Brain microvascular endothelial cell (primary cell): Measurements from ENCODE around the gene GNB2.

Experiments used
- DNase-seq: peaks from one replicate; pipeline ENCODE4 v3.0.0-alpha.2; 2020
- H3K27ac ChIP-seq: fragments of 250-450 bp; sonication (Bioruptor Pico); 2 replicates; pipeline ENCODE4 v1.5.1; 2020; ENCODE audit warnings: mild to moderate bottlenecking, moderate library complexity
- H3K27me3 ChIP-seq: fragments of 250-450 bp; sonication (Bioruptor Pico); replicated peaks from 2 replicates; pipeline ENCODE4 v1.5.1; 2020; ENCODE audit warnings: mild to moderate bottlenecking
- H3K36me3 ChIP-seq: fragments of 250-450 bp; sonication (Bioruptor Pico); replicated peaks from 2 replicates; pipeline ENCODE4 v1.5.1; 2020; ENCODE audit warnings: mild to moderate bottlenecking
- H3K4me3 ChIP-seq: 2 replicates; pipeline ENCODE4 v1.5.1; 2011; ENCODE audit warnings: low read depth, mild to moderate bottlenecking, control low read depth, low read length, moderate library complexity
- CTCF ChIP-seq: IDR thresholded peaks from 2 replicates; pipeline ENCODE4 v1.5.1; 2011; ENCODE audit warnings: low read depth, mild to moderate bottlenecking, moderate library complexity, low read length, control low read depth, inconsistent platforms; ENCODE audit errors: missing control alignments
- in situ Hi-C: cut with HindIII; loops from 2 replicates; pipeline ENCODE4 v1.10.0; 2017; ENCODE audit warnings: low sequenced_read_pairs, low pct_ligation_motif_present

GNB2 gene

GRCh38 chr7:100629117-100629716, 44.3 kb upstream of the GNB2 start:
- peak; percentile 64 for TF ChIP-seq CTCF
- in situ Hi-C loops, result no loop called here

GRCh38 chr7:100630066-100630465, 43.5 kb upstream of the GNB2 start:
- in situ Hi-C loops, result no loop called here
- Histone ChIP-seq H3K27ac (no peak overlapping the region), H3K27me3 (no peaks in the 10 kb centered on the region), H3K4me3 (no peak overlapping the region), H3K36me3 (no peaks in the 10 kb centered on the region)
- DNase-seq, result no peak
- TF ChIP-seq CTCF, result no peak

More at GRCh38 chr7:100629117-100629716, 44.3 kb upstream of the GNB2 start:
- DNase-seq, result no peak
- Histone ChIP-seq H3K4me3 (no peak overlapping the region), H3K27me3 (no peaks in the 10 kb centered on the region), H3K36me3 (no peaks in the 10 kb centered on the region), H3K27ac (no peak overlapping the region)

GRCh38 chr7:100632951-100633717, 40.4 kb upstream of the GNB2 start:
- no peak overlapping the region for H3K27ac ChIP-seq
- in situ Hi-C loops, result no loop called here
- H3K4me3 ChIP-seq, result peak overlapping the region; percentile 39
- no peaks in the 10 kb centered on the region for H3K27me3 ChIP-seq
- no peaks in the 10 kb centered on the region for H3K36me3 ChIP-seq
- DNase-seq, result no peak
- peak; percentile 55 for TF ChIP-seq CTCF

- no peak for DNase-seq
- Histone ChIP-seq H3K27me3 (no peaks in the 10 kb centered on the region), H3K4me3 (no peak overlapping the region), H3K27ac (no peak overlapping the region), H3K36me3 (no peaks in the 10 kb centered on the region)
- in situ Hi-C loops, result no loop called here
- TF ChIP-seq CTCF, result no peak
Measured at GRCh38 chr7:100639995-100640516, 33.5 kb upstream of the GNB2 start.

- no peaks in the 10 kb centered on the region for H3K27me3 ChIP-seq
- no peak for DNase-seq
- TF ChIP-seq CTCF, result no peak
- no peak overlapping the region for H3K27ac ChIP-seq
- H3K4me3 ChIP-seq, result no peak overlapping the region
- in situ Hi-C loops, result no loop called here
- no peaks in the 10 kb centered on the region for H3K36me3 ChIP-seq
Measured at GRCh38 chr7:100640517-100641440, 32.8 kb upstream of the GNB2 start.
